Measurements from ENCODE around the gene NKX3-2.

GRCh38 chr4:13542577-13543031 lies 1.7 kb downstream of the NKX3-2 start:
- TF ChIP-seq, protein P1, sequence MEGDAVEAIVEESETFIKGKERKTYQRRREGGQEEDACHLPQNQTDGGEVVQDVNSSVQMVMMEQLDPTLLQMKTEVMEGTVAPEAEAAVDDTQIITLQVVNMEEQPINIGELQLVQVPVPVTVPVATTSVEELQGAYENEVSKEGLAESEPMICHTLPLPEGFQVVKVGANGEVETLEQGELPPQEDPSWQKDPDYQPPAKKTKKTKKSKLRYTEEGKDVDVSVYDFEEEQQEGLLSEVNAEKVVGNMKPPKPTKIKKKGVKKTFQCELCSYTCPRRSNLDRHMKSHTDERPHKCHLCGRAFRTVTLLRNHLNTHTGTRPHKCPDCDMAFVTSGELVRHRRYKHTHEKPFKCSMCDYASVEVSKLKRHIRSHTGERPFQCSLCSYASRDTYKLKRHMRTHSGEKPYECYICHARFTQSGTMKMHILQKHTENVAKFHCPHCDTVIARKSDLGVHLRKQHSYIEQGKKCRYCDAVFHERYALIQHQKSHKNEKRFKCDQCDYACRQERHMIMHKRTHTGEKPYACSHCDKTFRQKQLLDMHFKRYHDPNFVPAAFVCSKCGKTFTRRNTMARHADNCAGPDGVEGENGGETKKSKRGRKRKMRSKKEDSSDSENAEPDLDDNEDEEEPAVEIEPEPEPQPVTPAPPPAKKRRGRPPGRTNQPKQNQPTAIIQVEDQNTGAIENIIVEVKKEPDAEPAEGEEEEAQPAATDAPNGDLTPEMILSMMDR (IDR thresholded peaks at IDR 0.05), result no peak
- TF ChIP-seq POLR2A (IDR thresholded peaks at IDR 0.05), result no peak
